Measurements from ENCODE around the gene ADAMTS10. TPM values are rescaled to one million over a fixed set of nuclear protein-coding genes. Genes with fewer than 3 reads are reported as not detected.
A peak's percentile ranks its signal among the peaks of the same experiment; 100 is the strongest.
"Not testable (repeated sequence)": the region's sequence is repeated elsewhere in the genome, so short reads cannot be mapped to it uniquely, and the experiment has no call there.

The ADAMTS10 gene
- total RNA-seq, 1 donor from 2014 or later = 11.5 TPM

- Histone ChIP-seq H3K4me3 (no peak overlapping the region), H3K9me3 (replicated peaks) (no peaks in the 10 kb centered on the region), H3K27ac (replicated peaks) (no peak overlapping the region), H3K4me1 (no peaks in the 10 kb centered on the region), H3K36me3 (no peaks in the 10 kb centered on the region), H3K27me3 (ENCODE audit: low read depth) (peaks cover 59% of the 10 kb centered on the region)
- intact Hi-C loops (cut with micrococcal nuclease) = no loop called here
- no peak for DNase-seq
- TF ChIP-seq CTCF (IDR thresholded peaks at IDR 0.05; ENCODE audit: borderline replicate concordance) = no peak
These were observed 8.2 kb upstream of the ADAMTS10 start for GRCh38 chr19:8618751-8619150.

- H3K27ac ChIP-seq (replicated peaks) = no peak overlapping the region
- no peaks in the 10 kb centered on the region for H3K4me1 ChIP-seq
- intact Hi-C loops (cut with micrococcal nuclease) = no loop called here
- H3K9me3 ChIP-seq (replicated peaks) = no peaks in the 10 kb centered on the region
- H3K4me3 ChIP-seq = no peak overlapping the region
- no peak for TF ChIP-seq CTCF (IDR thresholded peaks at IDR 0.05; ENCODE audit: borderline replicate concordance)
- no peak for DNase-seq
- H3K36me3 ChIP-seq = no peaks in the 10 kb centered on the region
- peaks cover 59% of the 10 kb centered on the region for H3K27me3 ChIP-seq (ENCODE audit: low read depth)
These were observed 7.5 kb upstream of the ADAMTS10 start for GRCh38 chr19:8617984-8618383.

- DNase-seq; H3K4me1 ChIP-seq; H3K4me3 ChIP-seq; H3K27ac ChIP-seq (replicated peaks); intact Hi-C loops (cut with micrococcal nuclease); H3K9me3 ChIP-seq (replicated peaks); H3K36me3 ChIP-seq: not testable (repeated sequence)
- H3K27me3 ChIP-seq (ENCODE audit: low read depth) = peaks cover 59% of the 10 kb centered on the region
These were observed 6.8 kb upstream of the ADAMTS10 start for GRCh38 chr19:8617325-8617724.

GRCh38 chr19:8616861-8617260, 6.3 kb upstream of the ADAMTS10 start:
- peaks cover 60% of the 10 kb centered on the region for H3K27me3 ChIP-seq (ENCODE audit: low read depth)
- no peak overlapping the region for H3K4me3 ChIP-seq
- peaks cover under 1% of the 10 kb centered on the region for H3K4me1 ChIP-seq
- intact Hi-C loops (cut with micrococcal nuclease) = no loop called here
- no peak overlapping the region for H3K27ac ChIP-seq (replicated peaks)
- no peaks in the 10 kb centered on the region for H3K9me3 ChIP-seq (replicated peaks)
- DNase-seq = no peak
- no peak for TF ChIP-seq CTCF (IDR thresholded peaks at IDR 0.05; ENCODE audit: borderline replicate concordance)
- no peaks in the 10 kb centered on the region for H3K36me3 ChIP-seq

- Histone ChIP-seq H3K27ac (replicated peaks) (no peak overlapping the region), H3K9me3 (replicated peaks) (no peaks in the 10 kb centered on the region), H3K4me1 (peaks cover 6% of the 10 kb centered on the region), H3K36me3 (no peaks in the 10 kb centered on the region), H3K27me3 (ENCODE audit: low read depth) (peaks cover 59% of the 10 kb centered on the region), H3K4me3 (no peak overlapping the region)
- peak; percentile 84 for TF ChIP-seq CTCF (IDR thresholded peaks at IDR 0.05; ENCODE audit: borderline replicate concordance)
- intact Hi-C loops (cut with micrococcal nuclease) = no loop called here
- DNase-seq = peak; percentile 51
These were observed 5.5 kb upstream of the ADAMTS10 start for GRCh38 chr19:8615813-8616596.

GRCh38 chr19:8615024-8615423, 4.5 kb upstream of the ADAMTS10 start:
- no peak for TF ChIP-seq CTCF (IDR thresholded peaks at IDR 0.05; ENCODE audit: borderline replicate concordance)
- no peak overlapping the region for H3K27ac ChIP-seq (replicated peaks)
- no peaks in the 10 kb centered on the region for H3K9me3 ChIP-seq (replicated peaks)
- H3K36me3 ChIP-seq = no peaks in the 10 kb centered on the region
- intact Hi-C loops (cut with micrococcal nuclease) = no loop called here
- peaks cover 6% of the 10 kb centered on the region for H3K4me1 ChIP-seq
- peaks cover 54% of the 10 kb centered on the region for H3K27me3 ChIP-seq (ENCODE audit: low read depth)
- no peak for DNase-seq
- no peak overlapping the region for H3K4me3 ChIP-seq
